Measurements from ENCODE around the gene KCNE3. TPM values are rescaled to one million over a fixed set of nuclear protein-coding genes. Genes with fewer than 3 reads are reported as not detected.

The KCNE3 gene
- polyA plus RNA-seq, 1 donor (not counting 4 experiments of a cell fraction or from before 2014, with no cell fraction given), result not detected

DNA sequence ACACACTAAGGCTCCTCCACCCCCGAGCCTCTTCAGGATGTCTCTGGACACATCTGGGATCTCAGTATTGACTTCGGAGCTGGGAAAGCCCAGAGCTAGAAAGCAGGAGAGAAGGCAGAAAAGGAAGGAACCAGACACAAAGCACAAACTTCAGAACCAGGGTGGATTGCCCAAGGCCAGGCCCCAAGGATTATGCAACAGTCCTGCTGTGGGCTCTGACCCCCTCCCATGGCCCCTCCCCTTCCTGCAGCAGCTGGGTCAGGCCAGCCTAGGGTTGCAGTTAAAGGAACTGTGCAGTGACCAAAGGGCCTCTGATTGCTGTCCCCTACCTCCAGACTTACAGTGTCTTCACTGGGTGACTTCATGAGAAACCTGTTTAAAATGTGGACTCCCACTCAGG, 5.3 kb downstream of the KCNE3 start:
- H3K9me3 ChIP-seq (ENCODE audit: control insufficient read depth, low read depth, low read length), result no peaks in the 10 kb centered on the region
- no peak overlapping the region for H3K4me3 ChIP-seq (ENCODE audit: control insufficient read depth in 2 of 3, extremely low read depth in 1 of 3, insufficient read depth in 2 of 3, low read depth in 1 of 3, low read length in 3 of 3)
- no peak overlapping the region for H3K9ac ChIP-seq (ENCODE audit: control insufficient read depth, extremely low read depth, insufficient read depth, low read length)
- TF ChIP-seq, protein P1, sequence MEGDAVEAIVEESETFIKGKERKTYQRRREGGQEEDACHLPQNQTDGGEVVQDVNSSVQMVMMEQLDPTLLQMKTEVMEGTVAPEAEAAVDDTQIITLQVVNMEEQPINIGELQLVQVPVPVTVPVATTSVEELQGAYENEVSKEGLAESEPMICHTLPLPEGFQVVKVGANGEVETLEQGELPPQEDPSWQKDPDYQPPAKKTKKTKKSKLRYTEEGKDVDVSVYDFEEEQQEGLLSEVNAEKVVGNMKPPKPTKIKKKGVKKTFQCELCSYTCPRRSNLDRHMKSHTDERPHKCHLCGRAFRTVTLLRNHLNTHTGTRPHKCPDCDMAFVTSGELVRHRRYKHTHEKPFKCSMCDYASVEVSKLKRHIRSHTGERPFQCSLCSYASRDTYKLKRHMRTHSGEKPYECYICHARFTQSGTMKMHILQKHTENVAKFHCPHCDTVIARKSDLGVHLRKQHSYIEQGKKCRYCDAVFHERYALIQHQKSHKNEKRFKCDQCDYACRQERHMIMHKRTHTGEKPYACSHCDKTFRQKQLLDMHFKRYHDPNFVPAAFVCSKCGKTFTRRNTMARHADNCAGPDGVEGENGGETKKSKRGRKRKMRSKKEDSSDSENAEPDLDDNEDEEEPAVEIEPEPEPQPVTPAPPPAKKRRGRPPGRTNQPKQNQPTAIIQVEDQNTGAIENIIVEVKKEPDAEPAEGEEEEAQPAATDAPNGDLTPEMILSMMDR (optimal IDR thresholded peaks at IDR 0.05 in 1 of 3, IDR thresholded peaks at IDR 0.05 in 1 of 3, conservative IDR thresholded peaks at IDR 0.05 in 1 of 3; ENCODE audit: extremely low read depth in 1 of 3, insufficient read depth in 2 of 3, low read length in 3 of 3), result no peak
- TF ChIP-seq EZH2 (IDR thresholded peaks at IDR 0.05; ENCODE audit: low read length), result no peak
- dilution Hi-C loops (cut with MboI; ENCODE audit: extremely low pct_ligation_motif_present, low sequenced_read_pairs), result no loop called here
- H4K20me1 ChIP-seq (ENCODE audit: control insufficient read depth, extremely low read depth, insufficient read depth, low read length), result no peaks in the 10 kb centered on the region
- peaks cover 3% of the 10 kb centered on the region for H3K4me1 ChIP-seq (ENCODE audit: control insufficient read depth, extremely low read depth, insufficient read depth, low read length)
- no peaks in the 10 kb centered on the region for H3K9me1 ChIP-seq (ENCODE audit: control insufficient read depth, extremely low read depth, insufficient read depth, low read length)
- no peak for DNase-seq (ENCODE audit: low read depth, low spot score)
- no peak for FAIRE-seq
- no peak overlapping the region for H3K4me2 ChIP-seq (ENCODE audit: control insufficient read depth, extremely low read depth, insufficient read depth, low read depth, low read length)
- H2AFZ ChIP-seq (ENCODE audit: control insufficient read depth, low read length), result no peak overlapping the region
- no peaks in the 10 kb centered on the region for H3K79me2 ChIP-seq (ENCODE audit: control insufficient read depth, insufficient read depth, low read length)
- no peaks in the 10 kb centered on the region for H3K36me3 ChIP-seq (ENCODE audit: control insufficient read depth in 2 of 2, extremely low read depth in 1 of 2, insufficient read depth in 2 of 2, low read length in 2 of 2)
- H3K27ac ChIP-seq (ENCODE audit: control insufficient read depth, insufficient read depth, low read length), result no peak overlapping the region
- peaks cover 26% of the 10 kb centered on the region for H3K27me3 ChIP-seq (ENCODE audit: control insufficient read depth, extremely low read depth, insufficient read depth, low read length)

DNA sequence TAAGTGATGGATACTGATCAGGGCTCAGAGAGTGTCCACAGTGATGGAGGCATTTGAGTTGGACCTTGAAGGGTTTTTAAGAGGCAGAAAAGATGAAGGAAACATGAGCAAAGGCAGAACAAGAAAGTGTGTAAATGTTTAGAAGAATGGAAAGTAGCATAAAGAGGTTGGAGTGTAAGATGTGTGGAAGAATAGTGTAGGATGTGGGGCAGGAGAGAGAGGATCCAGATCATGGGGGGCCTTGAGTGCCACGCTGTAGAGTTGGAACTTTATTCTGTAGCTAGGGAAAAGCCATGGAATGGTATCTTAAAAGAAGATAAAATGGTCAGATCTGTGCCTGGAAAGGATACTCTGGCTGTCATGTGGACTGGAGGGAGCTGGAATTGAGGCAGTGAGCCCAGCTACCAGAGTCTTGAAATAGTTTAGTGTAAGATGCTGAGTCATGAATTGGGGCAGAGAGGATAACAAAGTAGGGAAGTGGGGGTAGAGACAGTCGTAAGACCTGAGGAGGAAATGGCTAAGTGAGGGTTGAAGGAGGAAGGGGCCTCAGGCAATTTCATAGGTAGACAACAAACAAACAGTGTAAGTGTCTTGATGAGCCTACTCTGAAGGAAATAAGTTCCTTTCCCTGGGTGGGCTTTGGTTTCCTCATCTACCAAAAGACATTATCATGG, 6.7 kb downstream of the KCNE3 start:
- H3K9ac ChIP-seq (ENCODE audit: control insufficient read depth, extremely low read depth, insufficient read depth, low read length), result no peak overlapping the region
- no peak for FAIRE-seq
- no peaks in the 10 kb centered on the region for H3K36me3 ChIP-seq (ENCODE audit: control insufficient read depth in 2 of 2, extremely low read depth in 1 of 2, insufficient read depth in 2 of 2, low read length in 2 of 2)
- peaks cover 14% of the 10 kb centered on the region for H3K27me3 ChIP-seq (ENCODE audit: control insufficient read depth, extremely low read depth, insufficient read depth, low read length)
- dilution Hi-C loops (cut with MboI; ENCODE audit: extremely low pct_ligation_motif_present, low sequenced_read_pairs), result no loop called here
- no peaks in the 10 kb centered on the region for H3K9me3 ChIP-seq (ENCODE audit: control insufficient read depth, low read depth, low read length)
- no peak for DNase-seq (ENCODE audit: low read depth, low spot score)
- no peak overlapping the region for H3K4me2 ChIP-seq (ENCODE audit: control insufficient read depth, extremely low read depth, insufficient read depth, low read depth, low read length)
- H4K20me1 ChIP-seq (ENCODE audit: control insufficient read depth, extremely low read depth, insufficient read depth, low read length), result no peaks in the 10 kb centered on the region
- H3K4me3 ChIP-seq (ENCODE audit: control insufficient read depth in 2 of 3, extremely low read depth in 1 of 3, insufficient read depth in 2 of 3, low read depth in 1 of 3, low read length in 3 of 3), result no peak overlapping the region
- H3K9me1 ChIP-seq (ENCODE audit: control insufficient read depth, extremely low read depth, insufficient read depth, low read length), result no peaks in the 10 kb centered on the region
- H2AFZ ChIP-seq (ENCODE audit: control insufficient read depth, low read length), result no peak overlapping the region
- H3K27ac ChIP-seq (ENCODE audit: control insufficient read depth, insufficient read depth, low read length), result no peak overlapping the region
- H3K79me2 ChIP-seq (ENCODE audit: control insufficient read depth, insufficient read depth, low read length), result no peaks in the 10 kb centered on the region
- peaks cover 3% of the 10 kb centered on the region for H3K4me1 ChIP-seq (ENCODE audit: control insufficient read depth, extremely low read depth, insufficient read depth, low read length)
- TF ChIP-seq, protein P1 (optimal IDR thresholded peaks at IDR 0.05 in 1 of 3, IDR thresholded peaks at IDR 0.05 in 1 of 3, conservative IDR thresholded peaks at IDR 0.05 in 1 of 3; ENCODE audit: extremely low read depth in 1 of 3, insufficient read depth in 2 of 3, low read length in 3 of 3), result no peak
- no peak for TF ChIP-seq EZH2 (IDR thresholded peaks at IDR 0.05; ENCODE audit: low read length)

Data from keratinocyte (primary cell).